ENCODE measurements around the gene SNX22.

SNX22 gene

GRCh38 chr15:64134345-64134829 lies 17.1 kb upstream of the SNX22 start:
- DNase-seq (ENCODE audit: low spot score): no peak

GRCh38 chr15:64136347-64136746 lies 15.2 kb upstream of the SNX22 start:
- no peak for DNase-seq (ENCODE audit: low spot score)

- no peak for DNase-seq (ENCODE audit: low spot score)
Measured at GRCh38 chr15:64137226-64137833, 14.2 kb upstream of the SNX22 start.

- no peak for DNase-seq (ENCODE audit: low spot score)
Measured at GRCh38 chr15:64138331-64138941, 13.1 kb upstream of the SNX22 start.

GRCh38 chr15:64141798-64142512 lies 9.6 kb upstream of the SNX22 start:
- no peak for DNase-seq (ENCODE audit: low spot score)

- no peak for DNase-seq (ENCODE audit: low spot score)
Measured at GRCh38 chr15:64143276-64143675, 8.3 kb upstream of the SNX22 start.

GRCh38 chr15:64144192-64144564 lies 7.4 kb upstream of the SNX22 start:
- no peak for DNase-seq (ENCODE audit: low spot score)

GRCh38 chr15:64144565-64145281 lies 6.8 kb upstream of the SNX22 start:
- DNase-seq (ENCODE audit: low spot score): no peak

- no peak for DNase-seq (ENCODE audit: low spot score)
Measured at GRCh38 chr15:64146041-64146440, 5.5 kb upstream of the SNX22 start.

- no peak for DNase-seq (ENCODE audit: low spot score)
Measured at GRCh38 chr15:64146520-64146884, 5.0 kb upstream of the SNX22 start.

- no peak for DNase-seq (ENCODE audit: low spot score)
Measured at GRCh38 chr15:64146885-64147681, 4.4 kb upstream of the SNX22 start.

GRCh38 chr15:64148168-64148567 lies 3.4 kb upstream of the SNX22 start:
- no peak for DNase-seq (ENCODE audit: low spot score)

GRCh38 chr15:64148581-64148980 lies 3.0 kb upstream of the SNX22 start:
- no peak for DNase-seq (ENCODE audit: low spot score)

- peak; percentile 63 for DNase-seq (ENCODE audit: low spot score)
Measured at GRCh38 chr15:64149424-64149823, 2.1 kb upstream of the SNX22 start.

- no peak for DNase-seq (ENCODE audit: low spot score)
Measured at GRCh38 chr15:64149893-64150578, 1.5 kb upstream of the SNX22 start.

- no peak for DNase-seq (ENCODE audit: low spot score)
Measured at GRCh38 chr15:64152507-64153387, 1.2 kb downstream of the SNX22 start.

- peak; percentile 96 for DNase-seq (ENCODE audit: low spot score)
Measured at GRCh38 chr15:64153480-64154367, 2.2 kb downstream of the SNX22 start.

GRCh38 chr15:64155802-64156651 lies 4.5 kb downstream of the SNX22 start:
- no peak for DNase-seq (ENCODE audit: low spot score)
